ENCODE results near the gene TSFM. TPM values are rescaled to one million over a fixed set of nuclear protein-coding genes. Genes with fewer than 3 reads are reported as not detected.

Gene TSFM
- total RNA-seq, 2 experiments from 2014 or later: 25.8 to 26.9 TPM

DNA sequence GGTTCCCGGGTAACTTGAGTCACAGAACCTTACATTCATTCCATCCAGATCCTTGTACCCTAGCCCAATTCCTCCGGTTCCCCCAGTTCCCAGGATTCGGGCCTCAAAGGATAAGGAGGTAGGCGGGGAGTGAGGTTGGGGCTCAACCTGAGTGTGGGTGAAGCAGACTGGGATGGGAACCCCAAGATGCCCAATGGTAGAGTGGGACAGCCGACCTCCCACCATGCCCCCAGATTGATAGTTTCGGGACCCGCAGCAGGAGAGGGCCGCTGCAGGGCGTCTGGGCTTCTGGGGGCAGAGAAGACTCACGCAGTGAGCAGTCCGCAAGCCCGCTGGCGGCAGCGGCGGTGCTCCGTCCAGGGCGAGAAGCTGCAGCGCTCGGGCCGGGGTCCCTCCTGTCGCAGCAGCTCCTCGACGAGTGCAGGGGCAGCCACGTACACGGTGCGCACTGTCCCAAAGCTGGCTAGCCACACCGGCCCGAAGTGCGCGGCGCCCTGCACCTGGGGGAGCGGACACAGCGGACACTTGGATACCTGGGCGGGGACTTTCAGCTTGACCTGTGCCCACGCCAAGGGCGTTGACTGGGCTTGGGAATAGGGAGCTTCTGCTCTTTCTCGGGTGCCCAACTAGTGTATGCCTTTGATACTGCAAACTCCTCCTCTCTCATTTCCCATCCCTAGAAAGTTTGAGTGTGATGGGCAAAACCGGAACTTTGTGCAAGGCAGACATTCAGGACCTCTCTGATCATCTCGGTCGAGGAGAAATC lies 16.7 kb upstream of the TSFM start:
- POLR2A ChIA-PET: interaction anchor here (1.4 to 2.8 kb wide), 3 partner anchors 10 to 21 kb away, joined by 4 to 14 read pairs (median 11); partner anchors contain the start of genes TSFM and TSPAN31
- no peak overlapping the region for H3K27ac ChIP-seq (ENCODE audit: low read depth in 1 of 2, low read length in 2 of 2)
- DNase-seq (peak in 1 of 14 experiments; percentile 22), ATAC-seq (ENCODE audit: poor library complexity) (peak; percentile 18)
- Mint-ChIP-seq H3K9me3 (no peaks in the 10 kb centered on the region), H3K36me3 (ENCODE audit: low read depth) (peaks cover 17% of the 10 kb centered on the region), H3K4me1 (ENCODE audit: low read depth) (peaks cover 38% of the 10 kb centered on the region), H3K4me3 (peak overlapping the region; percentile 86), H3K27ac (no peak overlapping the region), H3K27me3 (peaks cover 35% of the 10 kb centered on the region)
- CTCF ChIA-PET: interaction anchor here (0.5 to 2.8 kb wide), 3 partner anchors 9 to 108 kb away, joined by 4 to 18 read pairs (median 5); partner anchors contain the start of gene TSFM
- H3K27me3 ChIP-seq (ENCODE audit: control insufficient read depth in 1 of 2, insufficient read depth in 2 of 2, low read length in 2 of 2): peaks cover 27 to 31% of the 10 kb centered on the region in 2 experiments
- peak overlapping the region; percentile 60 for H3K4me3 ChIP-seq (ENCODE audit: low read length)
- peaks cover 9% of the 10 kb centered on the region for H3K36me3 ChIP-seq (ENCODE audit: insufficient read depth, low read length)
- intact Hi-C loops (cut with DNase I, micrococcal nuclease): loop anchor here in 1 of 2 experiments (1.0 kb wide), 1 partner anchor 10 kb away; no protein-coding TSS in a partner anchor
- H3K9me3 ChIP-seq (ENCODE audit: control insufficient read depth in 1 of 2, insufficient read depth in 1 of 2, low read length in 2 of 2): peaks cover 0 to 10% of the 10 kb centered on the region in 2 experiments
- no peak for TF ChIP-seq CTCF (IDR thresholded peaks at IDR 0.05)
- H3K4me1 ChIP-seq (ENCODE audit: insufficient read depth, low read length): peaks cover 32% of the 10 kb centered on the region

DNA sequence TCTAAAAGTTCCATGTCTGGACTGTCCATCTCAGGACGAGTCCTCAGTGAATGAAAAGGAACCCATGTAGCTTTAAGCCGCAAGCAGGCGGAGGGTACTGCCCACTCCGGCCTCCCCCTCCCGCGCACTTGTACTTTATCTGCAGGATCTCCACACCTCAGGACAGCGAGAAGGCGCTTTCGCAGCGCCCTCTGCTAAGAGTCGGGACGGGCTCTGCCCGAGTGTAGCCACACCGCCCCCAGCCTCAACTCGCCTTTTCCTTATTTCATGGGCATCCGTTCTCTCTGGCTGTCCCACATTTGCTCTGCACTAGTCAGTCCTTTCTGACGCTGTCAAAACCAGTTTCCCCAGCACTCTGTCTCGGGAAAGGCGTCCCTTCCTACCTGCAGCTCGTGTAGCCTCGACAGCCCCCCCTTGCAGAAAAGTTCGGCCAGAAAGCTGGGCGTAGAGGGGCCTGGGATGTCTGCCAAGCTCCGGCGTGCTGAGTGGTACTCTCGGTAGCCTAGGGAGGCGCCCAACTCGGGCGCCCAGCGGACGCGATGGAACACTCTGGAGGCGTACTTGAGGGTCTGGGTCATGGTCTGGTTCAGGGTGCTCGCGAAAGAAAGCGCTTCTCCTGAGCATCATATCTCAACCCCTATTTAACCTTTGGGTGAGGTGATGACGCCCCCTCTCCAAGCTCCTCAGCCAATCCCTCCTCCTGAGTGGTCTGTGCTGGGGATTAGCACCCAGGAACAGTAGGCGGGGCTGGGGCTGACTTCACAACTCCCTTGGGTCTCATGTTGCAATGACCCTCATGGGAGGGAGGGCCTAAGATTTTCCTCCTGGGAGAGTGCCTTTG lies 15.9 kb upstream of the TSFM start, which contains the start of gene CYP27B1:
Gene CYP27B1 (minus strand): TSS at position 615 of the 841 bp plus-strand sequence. CDS start 37 bp downstream, at position 578.
- no peak within 1 kb of the TSS for H3K27ac ChIP-seq (ENCODE audit: low read depth in 1 of 2, low read length in 2 of 2)
- peak within 1 kb of the TSS; percentile 86 for H3K4me3 Mint-ChIP-seq
- peak within 1 kb of the TSS; percentile 60 for H3K4me3 ChIP-seq (ENCODE audit: low read length)
- H3K27me3 ChIP-seq (ENCODE audit: control insufficient read depth in 1 of 2, insufficient read depth in 2 of 2, low read length in 2 of 2): peaks cover 27 to 31% of the 10 kb centered on the region in 2 experiments
- POLR2A ChIA-PET: interaction anchor here (1.4 to 2.8 kb wide), 4 partner anchors 10 to 22 kb away, joined by 3 to 14 read pairs (median 8); partner anchors contain the start of genes CDK4, TSFM and TSPAN31
- peaks cover 0 to 10% of the 10 kb centered on the region in 2 experiments for H3K9me3 ChIP-seq (ENCODE audit: control insufficient read depth in 1 of 2, insufficient read depth in 1 of 2, low read length in 2 of 2)
- DNase-seq (peak in 2 of 14 experiments; percentile 37 to 38), ATAC-seq (ENCODE audit: poor library complexity) (no peak)
- H3K27ac Mint-ChIP-seq: no peak within 1 kb of the TSS
- no peak for TF ChIP-seq CTCF (IDR thresholded peaks at IDR 0.05)
- CTCF ChIA-PET: interaction anchor here (2.8 kb wide), 1 partner anchor 10 kb away, joined by 18 read pairs; no protein-coding TSS in a partner anchor
- peaks cover 20% of the 10 kb centered on the region for H3K36me3 Mint-ChIP-seq (ENCODE audit: low read depth)
- H3K4me1 ChIP-seq (ENCODE audit: insufficient read depth, low read length): peaks cover 40% of the 10 kb centered on the region
- no peaks in the 10 kb centered on the region for H3K9me3 Mint-ChIP-seq
- H3K27me3 Mint-ChIP-seq: peaks cover 35% of the 10 kb centered on the region
- intact Hi-C loops (cut with DNase I, micrococcal nuclease): no loop called here
- peaks cover 43% of the 10 kb centered on the region for H3K4me1 Mint-ChIP-seq (ENCODE audit: low read depth)
- H3K36me3 ChIP-seq (ENCODE audit: insufficient read depth, low read length): peaks cover 9% of the 10 kb centered on the region

- H3K36me3 Mint-ChIP-seq (ENCODE audit: low read depth): peaks cover 23% of the 10 kb centered on the region
- Histone ChIP-seq H3K27me3 (ENCODE audit: control insufficient read depth in 1 of 2, insufficient read depth in 2 of 2, low read length in 2 of 2) (peaks cover 27 to 31% of the 10 kb centered on the region in 2 experiments), H3K9me3 (ENCODE audit: control insufficient read depth in 1 of 2, insufficient read depth in 1 of 2, low read length in 2 of 2) (peaks cover 0 to 10% of the 10 kb centered on the region in 2 experiments), H3K36me3 (ENCODE audit: insufficient read depth, low read length) (peaks cover 9% of the 10 kb centered on the region), H3K27ac (ENCODE audit: low read depth in 1 of 2, low read length in 2 of 2) (no peak overlapping the region), H3K4me1 (ENCODE audit: insufficient read depth, low read length) (peaks cover 43% of the 10 kb centered on the region), H3K4me3 (ENCODE audit: low read length) (no peak overlapping the region)
- ATAC-seq (ENCODE audit: poor library complexity): no peak
- intact Hi-C loops (cut with DNase I, micrococcal nuclease): no loop called here
- ChIA-PET POLR2A (interaction anchor here (1.6 to 2.8 kb wide), 3 partner anchors 11 to 15 kb away, joined by 3 to 14 read pairs (median 11); partner anchors contain the start of genes CDK4 and TSFM), CTCF (no interaction called here)
- H3K4me1 Mint-ChIP-seq (ENCODE audit: low read depth): peaks cover 48% of the 10 kb centered on the region
- no peak for DNase-seq
- no peak for TF ChIP-seq CTCF (IDR thresholded peaks at IDR 0.05)
- peak overlapping the region; percentile 11 for H3K4me3 Mint-ChIP-seq
- H3K27me3 Mint-ChIP-seq: peaks cover 35% of the 10 kb centered on the region
- no peak overlapping the region for H3K27ac Mint-ChIP-seq
- no peaks in the 10 kb centered on the region for H3K9me3 Mint-ChIP-seq
Measured at GRCh38 chr12:57767305-57767698, 15.3 kb upstream of the TSFM start.

Data from CD4-positive, alpha-beta T cell (primary cell).